GM10847 (cell line): ENCODE data around the gene TRIM33.

Experiments used
- POLR2A ChIP-seq: IDR thresholded peaks from 2 replicates; pipeline ENCODE4 v1.6.1; 2011; ENCODE audit not compliant: insufficient read length; ENCODE audit errors: extremely low read depth

The TRIM33 gene

DNA sequence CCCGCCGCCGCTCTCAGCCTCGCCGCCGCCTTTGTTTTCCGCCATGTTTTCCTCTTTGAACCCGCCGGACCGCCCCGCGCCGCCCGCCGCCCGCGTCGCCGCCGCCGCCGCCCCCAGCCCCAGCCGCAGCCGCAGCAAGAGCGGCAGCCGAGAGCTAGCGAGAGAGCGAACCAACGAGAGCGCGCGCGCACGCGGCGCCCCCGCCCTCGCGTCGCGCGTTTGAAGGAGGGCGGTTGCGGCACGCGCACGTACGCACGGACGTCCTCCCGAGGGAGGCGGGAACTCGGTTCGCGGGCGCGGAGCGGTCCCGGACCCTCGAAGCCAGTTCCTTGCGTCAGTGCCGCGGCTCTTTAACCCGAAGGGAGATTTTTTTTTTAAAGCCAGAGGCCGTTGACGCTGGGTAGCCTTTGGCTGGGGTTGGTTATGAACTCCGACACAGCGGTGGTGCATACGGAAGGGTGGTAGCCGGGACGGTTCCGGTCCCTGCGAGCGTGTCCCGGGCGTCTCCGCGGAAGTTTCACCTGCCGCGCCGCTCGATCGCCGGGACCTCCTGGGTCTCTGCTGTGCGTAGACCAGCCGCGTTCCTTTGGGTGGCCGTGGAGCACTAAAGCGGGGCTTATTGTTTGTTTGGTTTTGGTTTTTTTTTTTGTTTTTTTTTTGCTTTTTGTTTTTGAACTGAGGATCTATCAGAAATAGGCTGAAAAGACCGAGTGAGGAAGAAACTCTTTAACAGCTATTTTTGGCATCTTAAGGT is at the start of gene TRIM33:
Gene TRIM33 (minus strand): TSS at position 172 of the 754 bp plus-strand sequence. CDS start 127 bp downstream, at position 45.
- TF ChIP-seq POLR2A = peak; percentile 90

GRCh38 chr1:114559356-114559755 is 48.4 kb upstream of the TRIM33 start:
- no peak for TF ChIP-seq POLR2A

DNA sequence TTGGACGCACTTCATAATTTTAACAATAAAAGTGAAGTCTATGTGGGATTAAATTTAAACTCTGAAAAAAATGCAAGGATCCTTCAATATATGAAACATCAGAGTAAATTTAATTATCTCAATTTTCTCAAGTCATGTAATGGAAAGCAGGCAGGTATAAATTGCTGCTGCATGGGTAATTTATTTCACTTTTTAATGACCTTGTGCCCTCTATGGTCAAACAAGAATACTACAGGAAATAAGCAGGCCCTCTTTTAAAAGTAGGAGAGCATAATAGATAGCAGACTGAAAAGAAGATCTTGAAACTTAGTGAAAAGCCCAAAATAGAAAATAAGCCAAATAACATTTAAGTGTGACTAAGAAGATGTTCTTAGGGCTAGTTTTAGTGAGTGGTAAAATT is 47.5 kb upstream of the TRIM33 start:
- no peak for TF ChIP-seq POLR2A

GRCh38 chr1:114554577-114554976 is 43.6 kb upstream of the TRIM33 start:
- no peak for TF ChIP-seq POLR2A

DNA sequence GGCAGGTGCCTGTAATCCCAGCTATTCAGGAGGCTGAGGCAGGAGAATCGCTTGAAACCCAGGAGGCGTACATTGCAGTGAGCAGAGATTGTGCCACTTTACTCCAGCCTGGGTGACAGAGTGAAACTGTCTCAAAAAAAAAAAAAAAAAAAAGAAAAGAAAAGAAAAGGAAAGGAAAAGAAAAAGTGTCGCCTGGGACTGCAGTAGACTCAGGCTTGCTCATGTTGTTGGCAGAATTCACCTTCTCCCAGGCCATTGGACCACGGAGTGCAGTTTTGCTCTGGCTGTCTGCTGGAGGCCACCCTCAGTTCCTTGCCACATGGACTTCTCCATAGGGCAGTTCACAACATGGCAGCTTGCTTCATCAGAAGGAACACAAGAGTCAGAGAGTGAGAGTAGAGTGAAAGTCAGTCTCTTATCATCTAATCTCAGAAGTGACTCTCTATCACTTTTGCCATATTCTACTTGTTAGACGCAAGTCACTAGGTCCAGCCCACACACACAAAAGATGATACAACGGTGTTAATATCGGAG is 41.2 kb upstream of the TRIM33 start:
- no peak for TF ChIP-seq POLR2A

DNA sequence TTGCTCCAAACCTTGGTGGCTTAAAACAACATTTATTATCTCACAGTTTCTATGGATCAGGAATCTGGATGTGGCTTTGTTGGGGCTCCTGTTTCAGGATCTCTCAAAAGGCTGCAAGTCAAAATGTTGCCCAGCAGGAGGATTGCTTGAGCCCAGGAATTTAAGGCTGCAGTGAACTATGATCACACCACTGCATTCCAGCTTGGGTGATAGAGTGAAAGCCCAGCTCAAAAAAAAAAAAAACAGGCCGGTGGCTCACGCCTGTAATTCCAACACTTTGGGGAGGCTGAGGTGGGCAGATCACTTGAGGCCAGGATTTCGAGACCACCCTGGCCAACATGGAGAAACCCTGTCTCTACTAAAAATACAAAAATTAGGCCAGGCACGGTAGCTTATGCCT is 40.4 kb upstream of the TRIM33 start:
- no peak for TF ChIP-seq POLR2A

DNA sequence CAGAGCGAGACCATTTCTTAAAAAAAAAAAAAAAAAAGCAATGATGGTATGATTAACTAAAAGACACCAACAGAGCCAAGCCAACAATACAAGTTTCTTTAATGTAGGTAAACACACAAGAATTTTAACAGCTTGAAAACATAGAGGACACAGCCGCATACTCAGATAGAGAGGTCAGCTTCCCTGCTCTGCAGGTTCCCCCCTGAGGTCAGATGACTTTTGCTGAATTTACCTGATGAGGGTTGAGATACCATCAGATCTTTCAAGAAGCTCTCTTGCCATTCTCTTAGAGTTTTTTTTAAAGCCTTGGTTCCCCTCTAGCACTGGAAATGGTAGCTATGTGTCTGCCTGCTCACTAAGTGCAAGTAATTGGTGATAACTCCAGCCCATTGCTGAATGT is 39.3 kb upstream of the TRIM33 start:
- no peak for TF ChIP-seq POLR2A

DNA sequence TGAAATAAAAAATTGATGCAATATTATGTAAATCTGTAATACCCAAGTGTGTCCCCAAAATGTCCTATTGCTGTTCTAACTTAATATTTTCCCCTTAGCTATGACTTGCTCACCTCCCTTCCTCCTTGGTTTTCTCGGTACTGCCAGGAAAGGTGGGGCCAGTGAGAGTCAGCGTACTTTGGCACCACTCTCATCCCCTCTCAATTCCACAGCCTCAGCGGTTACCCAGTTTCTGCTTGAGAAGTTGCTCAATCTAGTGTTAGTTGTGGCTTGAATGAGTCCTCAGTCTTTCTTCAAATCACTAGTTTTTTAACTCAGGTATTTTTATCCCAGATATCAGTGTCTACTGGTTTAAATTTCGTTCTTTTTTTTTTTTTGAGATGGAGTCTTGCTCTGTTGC is 38.1 kb upstream of the TRIM33 start:
- TF ChIP-seq POLR2A = no peak

GRCh38 chr1:114547076-114547475 is 36.1 kb upstream of the TRIM33 start:
- TF ChIP-seq POLR2A = no peak

- TF ChIP-seq POLR2A = no peak
These were observed 34.8 kb upstream of the TRIM33 start for GRCh38 chr1:114545796-114546195.

- no peak for TF ChIP-seq POLR2A
These were observed 34.3 kb upstream of the TRIM33 start for GRCh38 chr1:114545315-114545714.

- TF ChIP-seq POLR2A = no peak
These were observed 29.8 kb upstream of the TRIM33 start for GRCh38 chr1:114540821-114541220.

DNA sequence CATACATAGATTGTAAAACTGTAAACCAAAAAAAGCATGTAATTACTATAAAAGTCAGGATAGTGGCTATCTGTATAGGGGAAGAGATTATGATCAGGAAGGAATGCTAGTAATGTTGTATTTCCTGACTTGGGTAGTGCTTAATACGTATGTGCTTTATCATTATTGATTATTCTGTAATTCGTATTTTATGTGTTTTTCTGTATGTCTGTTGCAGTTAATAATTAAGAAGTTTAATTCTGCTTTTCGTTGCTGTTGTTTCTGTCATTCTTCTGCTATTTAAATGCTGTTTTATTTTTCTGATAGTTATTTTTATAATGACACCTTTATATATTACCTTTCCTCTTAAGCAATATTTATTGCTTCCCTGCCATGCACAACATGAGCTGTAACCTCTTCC is 29.3 kb upstream of the TRIM33 start:
- no peak for TF ChIP-seq POLR2A

DNA sequence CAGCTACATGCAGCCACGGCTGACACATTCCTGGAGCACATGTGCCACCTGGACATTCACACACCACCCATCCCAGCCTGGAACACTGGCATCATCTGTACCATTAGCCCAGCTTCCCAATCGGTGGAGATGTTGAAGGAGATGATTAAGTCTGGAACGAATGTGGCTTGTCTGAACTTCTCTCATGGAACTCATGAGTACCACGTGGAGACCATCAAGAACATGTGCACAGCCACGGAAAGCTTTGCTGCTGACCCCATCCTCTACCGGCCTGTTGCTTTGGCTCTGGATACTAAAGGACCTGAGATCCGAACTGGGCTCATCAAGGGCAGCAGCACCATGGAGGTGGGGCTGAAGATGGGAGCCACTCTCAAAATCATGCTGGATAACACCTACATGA is 25.0 kb upstream of the TRIM33 start:
- TF ChIP-seq POLR2A = no peak

- no peak for TF ChIP-seq POLR2A
These were observed 24.4 kb upstream of the TRIM33 start for GRCh38 chr1:114535401-114535800.

- no peak for TF ChIP-seq POLR2A
These were observed 20.1 kb upstream of the TRIM33 start for GRCh38 chr1:114531094-114531493.

DNA sequence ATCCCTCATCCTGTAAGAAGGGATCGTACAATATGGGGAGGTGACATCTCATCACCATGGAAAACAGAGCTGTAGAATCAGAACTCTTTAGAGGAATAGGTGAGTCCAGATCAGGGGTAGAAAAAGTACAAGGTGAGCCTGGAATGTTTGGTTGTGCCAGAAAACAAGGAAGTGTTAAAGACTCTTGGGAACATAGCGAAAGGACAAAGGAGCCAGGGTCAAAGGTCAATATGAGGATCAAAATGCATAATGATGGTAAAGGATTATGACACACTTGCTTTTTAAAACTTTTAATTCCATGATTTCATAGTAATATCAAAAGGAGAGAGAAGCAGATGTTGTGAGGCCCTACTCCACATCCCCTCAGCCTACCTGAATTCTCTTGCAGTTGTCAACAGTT is 19.2 kb upstream of the TRIM33 start:
- no peak for TF ChIP-seq POLR2A
